Middle frontal gyrus (tissue), 1 donor: ENCODE data around the gene CCND2.

Experiments
- DNase-seq: peaks from one replicate; pipeline ENCODE4 v3.0.0-alpha.2; 2015; ENCODE audit warnings: low spot score; ENCODE audit errors: extremely low spot score

The CCND2 gene

GRCh38 chr12:4276524-4277204 is 3.1 kb downstream of the CCND2 start:
- DNase-seq, result no peak

GRCh38 chr12:4277205-4277543 is 3.6 kb downstream of the CCND2 start:
- no peak for DNase-seq

GRCh38 chr12:4277857-4278256 is 4.3 kb downstream of the CCND2 start:
- no peak for DNase-seq

- DNase-seq, result no peak
Measured at GRCh38 chr12:4278329-4279197, 5.0 kb downstream of the CCND2 start.

GRCh38 chr12:4279198-4279690 is 5.7 kb downstream of the CCND2 start:
- DNase-seq, result no peak

GRCh38 chr12:4280351-4281163 is 7.0 kb downstream of the CCND2 start:
- no peak for DNase-seq

GRCh38 chr12:4281173-4281654 is 7.7 kb downstream of the CCND2 start:
- DNase-seq, result no peak

GRCh38 chr12:4282103-4282891 is 8.7 kb downstream of the CCND2 start:
- DNase-seq, result no peak

- no peak for DNase-seq
Measured at GRCh38 chr12:4282892-4283511, 9.4 kb downstream of the CCND2 start.

- DNase-seq, result no peak
Measured at GRCh38 chr12:4283512-4284255, 10.1 kb downstream of the CCND2 start.

- DNase-seq, result no peak
Measured at GRCh38 chr12:4284306-4284705, 10.7 kb downstream of the CCND2 start.

GRCh38 chr12:4285070-4285469 is 11.5 kb downstream of the CCND2 start:
- DNase-seq, result no peak

- DNase-seq, result no peak
Measured at GRCh38 chr12:4286228-4286627, 12.7 kb downstream of the CCND2 start.

GRCh38 chr12:4286771-4287317 is 13.3 kb downstream of the CCND2 start:
- no peak for DNase-seq

- DNase-seq, result no peak
Measured at GRCh38 chr12:4287325-4288211, 14.0 kb downstream of the CCND2 start.

- DNase-seq, result no peak
Measured at GRCh38 chr12:4288296-4289131, 15.0 kb downstream of the CCND2 start.

- no peak for DNase-seq
Measured at GRCh38 chr12:4289231-4289878, 15.8 kb downstream of the CCND2 start.
